ENCODE measurements around the gene GHDC. TPM values are rescaled to one million over a fixed set of nuclear protein-coding genes. Genes with fewer than 3 reads are reported as not detected.
A peak's percentile ranks its signal among the peaks of the same experiment; 100 is the strongest.
"Not testable (repeated sequence)": the region's sequence is repeated elsewhere in the genome, so short reads cannot be mapped to it uniquely, and the experiment has no call there.

The GHDC gene
- total RNA-seq, 1 donor from 2014 or later, result 8.4 TPM

DNA sequence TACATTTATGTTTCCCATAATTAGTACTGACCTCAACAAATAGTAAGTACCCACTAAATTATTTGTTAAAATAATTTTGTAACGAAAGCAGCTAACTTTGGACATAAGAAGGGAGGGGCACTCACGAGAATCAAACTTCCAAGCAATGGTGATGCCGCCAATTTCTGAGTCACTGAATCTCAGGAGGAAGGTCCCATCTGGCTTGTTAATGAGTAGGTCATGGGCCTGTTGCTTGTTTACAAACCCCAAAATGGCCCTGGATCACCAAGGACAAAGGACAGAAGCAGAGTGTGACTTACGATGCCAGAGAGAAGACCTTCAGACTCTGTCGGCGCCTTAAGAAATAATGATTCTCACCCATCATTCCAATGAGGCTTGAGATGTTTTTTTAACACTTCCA, 15.8 kb upstream of the GHDC start:
- H3K36me3 ChIP-seq, result peaks cover 93% of the 10 kb centered on the region
- no peak for DNase-seq
- TF ChIP-seq, protein P1, sequence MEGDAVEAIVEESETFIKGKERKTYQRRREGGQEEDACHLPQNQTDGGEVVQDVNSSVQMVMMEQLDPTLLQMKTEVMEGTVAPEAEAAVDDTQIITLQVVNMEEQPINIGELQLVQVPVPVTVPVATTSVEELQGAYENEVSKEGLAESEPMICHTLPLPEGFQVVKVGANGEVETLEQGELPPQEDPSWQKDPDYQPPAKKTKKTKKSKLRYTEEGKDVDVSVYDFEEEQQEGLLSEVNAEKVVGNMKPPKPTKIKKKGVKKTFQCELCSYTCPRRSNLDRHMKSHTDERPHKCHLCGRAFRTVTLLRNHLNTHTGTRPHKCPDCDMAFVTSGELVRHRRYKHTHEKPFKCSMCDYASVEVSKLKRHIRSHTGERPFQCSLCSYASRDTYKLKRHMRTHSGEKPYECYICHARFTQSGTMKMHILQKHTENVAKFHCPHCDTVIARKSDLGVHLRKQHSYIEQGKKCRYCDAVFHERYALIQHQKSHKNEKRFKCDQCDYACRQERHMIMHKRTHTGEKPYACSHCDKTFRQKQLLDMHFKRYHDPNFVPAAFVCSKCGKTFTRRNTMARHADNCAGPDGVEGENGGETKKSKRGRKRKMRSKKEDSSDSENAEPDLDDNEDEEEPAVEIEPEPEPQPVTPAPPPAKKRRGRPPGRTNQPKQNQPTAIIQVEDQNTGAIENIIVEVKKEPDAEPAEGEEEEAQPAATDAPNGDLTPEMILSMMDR (IDR thresholded peaks at IDR 0.05; ENCODE audit: borderline replicate concordance), result no peak
- H3K4me3 ChIP-seq, result no peak overlapping the region
- peaks cover 5% of the 10 kb centered on the region for H3K4me1 ChIP-seq
- H3K27me3 ChIP-seq (ENCODE audit: low read depth), result no peaks in the 10 kb centered on the region
- H3K27ac ChIP-seq (replicated peaks), result peak overlapping the region; percentile 68
- intact Hi-C loops (cut with micrococcal nuclease), result no loop called here
- H3K9me3 ChIP-seq (replicated peaks), result no peaks in the 10 kb centered on the region

GRCh38 chr17:42206153-42206612, 11.9 kb upstream of the GHDC start:
- intact Hi-C loops (cut with micrococcal nuclease), result not testable (repeated sequence)

DNA sequence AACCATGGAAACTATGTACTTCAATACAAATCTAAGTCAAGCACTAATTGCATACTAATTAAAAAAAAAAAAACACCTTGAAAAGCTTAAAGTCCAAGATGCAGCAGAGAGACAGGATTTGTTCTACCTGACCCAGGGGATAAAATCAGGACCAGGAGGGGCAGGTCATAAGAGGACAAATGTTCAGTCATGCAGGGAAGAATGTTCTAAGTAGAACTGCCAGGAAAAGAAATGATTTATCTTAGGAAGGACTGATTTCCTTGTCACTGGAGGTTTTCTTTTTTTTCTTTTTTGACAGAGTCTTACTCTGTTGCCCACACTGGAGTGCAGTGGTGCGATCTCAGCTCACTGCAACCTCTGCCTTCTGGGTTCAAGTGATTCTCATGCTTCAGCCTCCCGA, 9.1 kb upstream of the GHDC start:
- intact Hi-C loops (cut with micrococcal nuclease), result no loop called here
- TF ChIP-seq, protein P1 (IDR thresholded peaks at IDR 0.05; ENCODE audit: borderline replicate concordance), result no peak
- peaks cover 19% of the 10 kb centered on the region for H3K4me1 ChIP-seq
- H3K9me3 ChIP-seq (replicated peaks), result no peaks in the 10 kb centered on the region
- peaks cover 77% of the 10 kb centered on the region for H3K36me3 ChIP-seq
- no peak overlapping the region for H3K27ac ChIP-seq (replicated peaks)
- DNase-seq, result no peak
- H3K27me3 ChIP-seq (ENCODE audit: low read depth), result no peaks in the 10 kb centered on the region
- no peak overlapping the region for H3K4me3 ChIP-seq

More at GRCh38 chr17:42206153-42206612, 11.9 kb upstream of the GHDC start:
- not testable (repeated sequence) for H3K4me3 ChIP-seq; H3K27ac ChIP-seq (replicated peaks); DNase-seq; H3K9me3 ChIP-seq (replicated peaks); H3K27me3 ChIP-seq (ENCODE audit: low read depth)
- peaks cover 99% of the 10 kb centered on the region for H3K36me3 ChIP-seq
- peaks cover 12% of the 10 kb centered on the region for H3K4me1 ChIP-seq

- H3K27me3 ChIP-seq (ENCODE audit: low read depth), result no peaks in the 10 kb centered on the region
- TF ChIP-seq, protein P1 (IDR thresholded peaks at IDR 0.05; ENCODE audit: borderline replicate concordance), result no peak
- H3K4me3 ChIP-seq, result no peak overlapping the region
- intact Hi-C loops (cut with micrococcal nuclease), result no loop called here
- no peak for DNase-seq
- H3K27ac ChIP-seq (replicated peaks), result no peak overlapping the region
- peaks cover 19% of the 10 kb centered on the region for H3K4me1 ChIP-seq
- H3K36me3 ChIP-seq, result peaks cover 70% of the 10 kb centered on the region
- H3K9me3 ChIP-seq (replicated peaks), result no peaks in the 10 kb centered on the region
Measured at GRCh38 chr17:42202696-42203095, 8.4 kb upstream of the GHDC start.

- intact Hi-C loops (cut with micrococcal nuclease), result no loop called here
- no peak for DNase-seq
- H3K27ac ChIP-seq (replicated peaks), result no peak overlapping the region
- H3K36me3 ChIP-seq, result peaks cover 66% of the 10 kb centered on the region
- no peak overlapping the region for H3K4me3 ChIP-seq
- no peaks in the 10 kb centered on the region for H3K27me3 ChIP-seq (ENCODE audit: low read depth)
- no peaks in the 10 kb centered on the region for H3K9me3 ChIP-seq (replicated peaks)
- TF ChIP-seq, protein P1 (IDR thresholded peaks at IDR 0.05; ENCODE audit: borderline replicate concordance), result no peak
- H3K4me1 ChIP-seq, result peaks cover 19% of the 10 kb centered on the region
Measured at GRCh38 chr17:42202159-42202558, 7.9 kb upstream of the GHDC start.

DNA sequence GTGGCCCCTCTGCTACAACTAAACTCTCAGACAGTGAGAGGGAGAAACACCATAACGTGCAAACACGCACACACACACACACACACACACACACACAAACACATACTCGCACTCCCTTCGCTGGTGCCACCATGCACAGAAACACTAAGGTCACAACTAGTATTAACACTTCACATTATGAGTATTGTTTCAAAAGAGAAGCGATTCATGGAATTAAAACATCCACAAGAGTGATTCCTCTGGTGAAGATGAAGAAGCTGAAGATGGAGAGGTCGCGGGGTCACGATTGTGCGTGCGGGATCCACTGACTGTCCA, 7.1 kb upstream of the GHDC start:
- intact Hi-C loops (cut with micrococcal nuclease), result no loop called here
- H3K27ac ChIP-seq (replicated peaks), result peak overlapping the region; percentile 66
- no peak for DNase-seq
- peaks cover 19% of the 10 kb centered on the region for H3K4me1 ChIP-seq
- peaks cover 58% of the 10 kb centered on the region for H3K36me3 ChIP-seq
- H3K9me3 ChIP-seq (replicated peaks), result no peaks in the 10 kb centered on the region
- H3K27me3 ChIP-seq (ENCODE audit: low read depth), result no peaks in the 10 kb centered on the region
- no peak overlapping the region for H3K4me3 ChIP-seq
- TF ChIP-seq, protein P1 (IDR thresholded peaks at IDR 0.05; ENCODE audit: borderline replicate concordance), result no peak
